K562 (cell line): Measurements from ENCODE around the gene ASPHD1. TPM values are rescaled to one million over a fixed set of nuclear protein-coding genes. Genes with fewer than 3 reads are reported as not detected.

ENCODE experiments used
- ATAC-seq: fragments of 200-7000 bp; cut with Tn5 transposase; 3 replicates; pipeline ENCODE4 v1.9.1; 2020; ENCODE audit warnings: moderate library complexity
- BruUV-seq: library from RNA; stranded (reverse); fragments of 400-500 nt; replicated peaks from 2 replicates; lab custom pipeline; 2021; lab: Mats Ljungman, UMichigan
- CTCF ChIA-PET: fragments of 300-600 bp; formaldehyde crosslinking; extraction: SDS; loops from one replicate; lab custom pipeline; 2021; ENCODE audit warnings: low intra/inter-chr PET ratio; lab: Yijun Ruan, JAX
- POLR2A ChIA-PET: fragments of 300-600, 350-650 bp; sonication (Branson Sonifier 250); formaldehyde crosslinking; extraction: SDS; loops from one replicate; lab custom pipeline; 2021; ENCODE audit warnings: antibody characterized with exemption, inconsistent platforms; lab: Yijun Ruan, JAX
- DNase-seq, 4 experiments: peaks; one replicate each; pipeline versions ENCODE4 v3.0.0 to v3.0.0-alpha.2; 2011 to 2018; ENCODE audit warnings: low spot score in 3 of 4, mixed read lengths in 3 of 4; ENCODE audit errors: extremely low read depth in 1 of 4
- FAIRE-seq: peaks from 2 replicates; lab custom pipeline; 2011; peaks lifted over from hg19 to GRCh38; lab: Jason Lieb, UNC
- H2AFZ ChIP-seq: 2 replicates; pipeline ENCODE4 v1.6.0; 2011; ENCODE audit warnings: low read depth, low read length, control low read depth, inconsistent platforms
- H3K27ac ChIP-seq: fragments of 200-600 bp; 3 replicates; pipeline ENCODE4 v1.8.0; 2011; ENCODE audit warnings: low read depth, mild to moderate bottlenecking, control low read depth, inconsistent platforms, low read length, moderate library complexity, mixed read lengths; ENCODE audit errors: extremely low read depth
- H3K27me3 ChIP-seq, 2 experiments: fragments of 300-600 bp in 1 of 2; 2 replicates in 1 of 2; 3 replicates in 1 of 2; pipeline versions ENCODE4 v1.6.0 to v1.8.0; 2011; ENCODE audit warnings: inconsistent platforms in 2 of 2, low read length in 2 of 2, mild to moderate bottlenecking in 1 of 2, mixed read lengths in 1 of 2, moderate library complexity in 1 of 2; ENCODE audit not compliant: control insufficient read depth in 2 of 2, insufficient read depth in 2 of 2
- H3K36me3 ChIP-seq: fragments of 300-600 bp; 3 replicates; pipeline ENCODE4 v1.8.0; 2011; ENCODE audit warnings: mild to moderate bottlenecking, low read length, inconsistent platforms; ENCODE audit not compliant: control insufficient read depth, insufficient read depth
- H3K4me1 ChIP-seq, 2 experiments: fragments of 200-600 bp in 1 of 2; replicated peaks in 1 of 2; 2 replicates in 1 of 2; 3 replicates in 1 of 2; pipeline versions ENCODE4 v1.5.1 to v1.8.0; 2011; ENCODE audit warnings: inconsistent platforms in 2 of 2, low read length in 2 of 2, mild to moderate bottlenecking in 1 of 2, mixed read lengths in 1 of 2, moderate library complexity in 1 of 2; ENCODE audit not compliant: control insufficient read depth in 2 of 2, insufficient read depth in 2 of 2
- H3K4me2 ChIP-seq: 2 replicates; pipeline ENCODE4 v1.6.1; 2011; ENCODE audit warnings: low read length, control low read depth, inconsistent platforms, mixed read lengths; ENCODE audit not compliant: insufficient read depth
- H3K4me3 ChIP-seq: fragments of 200-600 bp; sonication (generic), shearing (Covaris generic); 2 replicates; pipeline ENCODE4 v1.5.1; 2016; ENCODE audit warnings: control low read depth, inconsistent platforms
- H3K79me2 ChIP-seq: fragments of 200-600 bp; 3 replicates; pipeline ENCODE4 v1.8.0; 2011; ENCODE audit warnings: low read length, inconsistent platforms; ENCODE audit not compliant: control insufficient read depth, insufficient read depth
- H3K9ac ChIP-seq, 2 experiments: 2 replicates each; pipeline versions ENCODE4 v1.6.0 to v1.6.1; 2011; ENCODE audit warnings: low read depth in 2 of 2, low read length in 2 of 2, control low read depth in 1 of 2, inconsistent platforms in 1 of 2, mild to moderate bottlenecking in 1 of 2, mixed read lengths in 1 of 2; ENCODE audit not compliant: insufficient read depth in 1 of 2
- H3K9me1 ChIP-seq: one replicate; pipeline ENCODE4 v1.6.0; 2011; ENCODE audit warnings: inconsistent platforms, mild to moderate bottlenecking, low read length, moderate library complexity; ENCODE audit not compliant: control insufficient read depth, insufficient read depth
- H3K9me3 ChIP-seq: replicated peaks from 2 replicates; pipeline ENCODE4 v1.5.1; 2011; ENCODE audit warnings: low read depth, low read length, inconsistent platforms; ENCODE audit not compliant: control insufficient read depth, insufficient read depth
- H4K20me1 ChIP-seq: replicated peaks from 2 replicates; pipeline ENCODE4 v1.6.1; 2011; ENCODE audit warnings: low read length, inconsistent platforms, mixed read lengths; ENCODE audit not compliant: control insufficient read depth, insufficient read depth
- ARID1B ChIP-seq: fragments of 450-650 bp; IDR thresholded peaks from 2 replicates; pipeline ENCODE4 v1.6.1; 2016; ENCODE audit warnings: antibody characterized with exemption, mild to moderate bottlenecking, inconsistent platforms
- HDGF ChIP-seq: fragments of 450-650 bp; IDR thresholded peaks from 2 replicates; pipeline ENCODE4 v1.6.1; 2016
- HMG20B ChIP-seq: fragments of 250-450 bp; sonication (Bioruptor Pico); IDR thresholded peaks from 2 replicates; pipeline ENCODE4 v1.5.0; 2021; ENCODE audit warnings: mild to moderate bottlenecking
- ILK ChIP-seq: fragments of 450-650 bp; IDR thresholded peaks from 2 replicates; pipeline ENCODE4 v1.6.1; 2016; ENCODE audit warnings: missing genetic modification characterization, low read depth, mild to moderate bottlenecking, missing compliant biosample characterization, moderate library complexity, borderline replicate concordance
- PHF8 ChIP-seq: fragments of 200-600 bp; sonication (generic); IDR thresholded peaks from 2 replicates; pipeline ENCODE4 v1.6.1; 2012; ENCODE audit warnings: mixed run types, mild to moderate bottlenecking, inconsistent platforms, low read length, moderate library complexity, borderline replicate concordance
- PRPF4 ChIP-seq: fragments of 200-400 bp; formaldehyde crosslinking; IDR thresholded peaks from one replicate; pipeline ENCODE4 v1.6.1; 2017; ENCODE audit warnings: low read length, low read depth, mild to moderate bottlenecking; ENCODE audit not compliant: insufficient read depth, poor library complexity, severe bottlenecking
- PTRF ChIP-seq: fragments of 450-650 bp; IDR thresholded peaks from 2 replicates; pipeline ENCODE4 v1.6.1; 2016; ENCODE audit warnings: mild to moderate bottlenecking, missing genetic modification characterization, missing compliant biosample characterization
- RBM15 ChIP-seq: fragments of 200-400 bp; formaldehyde crosslinking; IDR thresholded peaks from 2 replicates; pipeline ENCODE4 v1.6.1; 2018; ENCODE audit warnings: mild to moderate bottlenecking, low read length, moderate library complexity; ENCODE audit not compliant: insufficient read depth
- RCOR1 ChIP-seq, 2 experiments: IDR thresholded peaks; 2 replicates each; pipeline ENCODE4 v1.6.1; 2012; ENCODE audit warnings: low read depth in 2 of 2, low read length in 2 of 2, borderline replicate concordance in 1 of 2, improper control_type of control experiment in 1 of 2
- TBL1XR1 ChIP-seq, 2 experiments: IDR thresholded peaks; 2 replicates each; pipeline ENCODE4 v1.6.1; 2012; ENCODE audit warnings: improper control_type of control experiment in 2 of 2, low read length in 2 of 2, mild to moderate bottlenecking in 1 of 2
- TRIM24 ChIP-seq, 2 experiments: fragments of 450-650 bp; IDR thresholded peaks; 2 replicates each; pipeline ENCODE4 v1.6.1; 2016
- ZNF263 ChIP-seq: sonication (generic); formaldehyde crosslinking; IDR thresholded peaks from 2 replicates; pipeline ENCODE4 v1.8.0; 2022; ENCODE audit warnings: mild to moderate bottlenecking, missing genetic modification reagents, borderline replicate concordance
- ZNF324 ChIP-seq: fragments of 250-450 bp; sonication (Bioruptor Pico); IDR thresholded peaks from 2 replicates; pipeline ENCODE4 v1.4.0; 2020; ENCODE audit warnings: mild to moderate bottlenecking
- WGBS: fragments of 100-300 bp; shearing (Covaris generic); methylation state at CpG from one replicate; pipeline ENCODE4 v1.1.6; 2016; ENCODE audit warnings: low coverage, mixed read lengths; ENCODE audit not compliant: insufficient coverage; ENCODE audit errors: missing lambda C conversion rate; 5-methylcytosine and 5-hydroxymethylcytosine counted together
- in situ Hi-C: fragments of 300-500 bp; cut with MboI; formaldehyde crosslinking; loops from 4 replicates; pipeline ENCODE4 v1.15.0; 2018; ENCODE audit warnings: inconsistent platforms, mixed read lengths
- intact Hi-C: fragments of 100-400 bp; cut with micrococcal nuclease; formaldehyde crosslinking; loops from 2 replicates; pipeline ENCODE4 v1.14.2; 2022
- polyA plus RNA-seq, 8 experiments: library from polyadenylated mRNA; depleted of rRNA in 4 of 8; stranded (reverse) in 5 of 8; unstranded in 3 of 8; fragments of >200 nt; fragmentation: Nextera tagmentation in 2 of 8; fragmentation: Illumina TruSeq in 1 of 8; extraction: Ambion mirVana in 2 of 8; extraction: Trizol in 1 of 8; gene quantifications; 2 replicates each; pipeline versions ENCODE4 v1.2.1 to v1.2.3, GENCODE V29; 2011 to 2014; ENCODE audit warnings: inconsistent platforms in 1 of 8, missing spikeins in 1 of 8
- total RNA-seq, 7 experiments: library from RNA; depleted of rRNA in 6 of 7; stranded (reverse); fragments of >200 nt in 6 of 7; fragmentation: Illumina TruSeq in 2 of 7; extraction: Trizol in 2 of 7; gene quantifications; 2 replicates each; pipeline versions ENCODE4 v1.2.1 to v1.2.3, GENCODE V29; 2011 to 2021; ENCODE audit warnings: low replicate concordance in 1 of 7
- TF ChIP-seq, protein P1 (sequence below), 2 experiments: fragments of 450-650 bp; conservative IDR thresholded peaks; 2 replicates each; pipeline ENCODE4 v1.6.1; 2017; ENCODE audit warnings: mild to moderate bottlenecking in 2 of 2, moderate library complexity in 2 of 2
- TF ChIP-seq, protein P2 (sequence below): IDR thresholded peaks from 2 replicates; pipeline ENCODE4 v1.6.1; 2011; ENCODE audit not compliant: insufficient read length; ENCODE audit errors: extremely low read depth

The ASPHD1 gene
- total and polyA plus RNA-seq, 9 of the 15 experiments (the other 6 are each of a cell fraction or from before 2014, with no cell fraction given): 0.03 to 0.70 (median 0.24) TPM; not detected in 5

DNA sequence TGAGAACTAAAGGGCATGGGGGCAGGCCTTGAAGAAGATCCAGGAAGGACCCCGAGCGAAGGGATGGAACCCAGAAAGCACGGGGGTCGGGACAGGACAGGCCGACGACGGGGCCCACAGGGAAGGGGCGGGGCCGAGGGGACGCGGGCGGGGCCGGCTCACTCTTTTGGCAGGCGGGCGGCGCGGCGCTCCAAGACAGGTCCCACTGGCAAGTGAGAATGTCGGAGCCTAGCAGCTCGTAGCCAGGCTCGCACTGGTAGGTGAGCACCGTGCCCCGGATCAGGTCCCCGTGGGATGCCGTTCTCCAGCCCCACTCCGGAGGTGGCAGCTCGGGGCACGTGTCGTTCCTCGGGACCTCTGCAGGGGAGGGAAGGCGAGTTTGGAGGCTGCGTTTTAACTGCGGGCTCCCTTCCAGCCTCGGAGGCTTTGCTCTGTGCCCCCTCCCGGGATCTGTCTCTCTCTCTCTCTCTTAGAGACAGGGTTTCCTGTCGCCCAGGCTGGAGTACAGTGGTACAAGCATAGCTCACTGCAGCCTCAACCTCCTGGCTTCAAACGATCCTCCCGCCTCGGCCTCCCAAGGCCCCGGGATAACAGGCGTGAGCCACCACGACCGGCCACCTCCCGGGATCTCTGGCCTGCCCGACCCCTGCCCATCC lies 23.6 kb upstream of the ASPHD1 start:
- H3K36me3 ChIP-seq: no peaks in the 10 kb centered on the region
- BruUV-seq: no TSS peak
- peaks cover 6 to 7% of the 10 kb centered on the region in 2 experiments; a peak in 4 of 5 replicates for H3K27me3 ChIP-seq
- no peak for FAIRE-seq
- peak; percentile 64 for ATAC-seq
- peak; percentile 42 to 72 (median 60) for DNase-seq
- no peaks in the 10 kb centered on the region for H3K9me1 ChIP-seq
- 1% methylated on average over 33 of the region's 45 CpGs for WGBS
- ChIA-PET POLR2A (interaction anchor here (0.9 to 1.8 kb wide), 4 partner anchors 12 to 128 kb away, joined by 3 to 6 read pairs (median 4); partner anchors contain the start of genes CDIPT and KCTD13), CTCF (no interaction called here)
- in situ Hi-C loops (no loop called here), intact Hi-C loops (no loop called here)
- peak overlapping the region; percentile 94 for H2AFZ ChIP-seq
- peak overlapping the region in 1 of 2 experiments; percentile 77; a peak in 2 of 4 replicates for H3K9ac ChIP-seq
- H3K9me3 ChIP-seq: no peaks in the 10 kb centered on the region
- peak overlapping the region; percentile 41 for H3K4me3 ChIP-seq
- H3K4me1 ChIP-seq: peaks cover 8 to 37% of the 10 kb centered on the region in 2 experiments; a peak in 4 of 5 replicates
- peak overlapping the region; percentile 77 for H3K4me2 ChIP-seq
- H4K20me1 ChIP-seq: no peaks in the 10 kb centered on the region
- no peak overlapping the region for H3K27ac ChIP-seq
- no peaks in the 10 kb centered on the region for H3K79me2 ChIP-seq
- TF ChIP-seq RBM15: no peak
- TF ChIP-seq ILK (tag): no peak
- TF ChIP-seq ZNF263 (CRISPR knock-in tag): no peak
- no peak for TF ChIP-seq TRIM24 (IDR thresholded peaks at IDR 0.05)
- no peak for TF ChIP-seq PRPF4
- TF ChIP-seq, protein P1, sequence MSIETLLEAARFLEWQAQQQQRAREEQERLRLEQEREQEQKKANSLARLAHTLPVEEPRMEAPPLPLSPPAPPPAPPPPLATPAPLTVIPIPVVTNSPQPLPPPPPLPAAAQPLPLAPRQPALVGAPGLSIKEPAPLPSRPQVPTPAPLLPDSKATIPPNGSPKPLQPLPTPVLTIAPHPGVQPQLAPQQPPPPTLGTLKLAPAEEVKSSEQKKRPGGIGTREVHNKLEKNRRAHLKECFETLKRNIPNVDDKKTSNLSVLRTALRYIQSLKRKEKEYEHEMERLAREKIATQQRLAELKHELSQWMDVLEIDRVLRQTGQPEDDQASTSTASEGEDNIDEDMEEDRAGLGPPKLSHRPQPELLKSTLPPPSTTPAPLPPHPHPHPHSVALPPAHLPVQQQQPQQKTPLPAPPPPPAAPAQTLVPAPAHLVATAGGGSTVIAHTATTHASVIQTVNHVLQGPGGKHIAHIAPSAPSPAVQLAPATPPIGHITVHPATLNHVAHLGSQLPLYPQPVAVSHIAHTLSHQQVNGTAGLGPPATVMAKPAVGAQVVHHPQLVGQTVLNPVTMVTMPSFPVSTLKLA (conservative IDR thresholded peaks at IDR 0.05): 0 out of 4 replicates have a peak, but pooled peaks of 1 of the 2 experiments have one; percentile 55
- TF ChIP-seq HMG20B: no peak
- TF ChIP-seq PHF8: peak; percentile 42; the same call in 1 of the 2 replicates
- TF ChIP-seq PTRF (tag): no peak
- no peak for TF ChIP-seq ZNF324 (CRISPR knock-in tag)
- TF ChIP-seq RCOR1 (IDR thresholded peaks at IDR 0.05; ENCODE audit: borderline replicate concordance in 1 of 2, low read depth in 2 of 2, low read length in 2 of 2): no peak
- TF ChIP-seq, protein P2, sequence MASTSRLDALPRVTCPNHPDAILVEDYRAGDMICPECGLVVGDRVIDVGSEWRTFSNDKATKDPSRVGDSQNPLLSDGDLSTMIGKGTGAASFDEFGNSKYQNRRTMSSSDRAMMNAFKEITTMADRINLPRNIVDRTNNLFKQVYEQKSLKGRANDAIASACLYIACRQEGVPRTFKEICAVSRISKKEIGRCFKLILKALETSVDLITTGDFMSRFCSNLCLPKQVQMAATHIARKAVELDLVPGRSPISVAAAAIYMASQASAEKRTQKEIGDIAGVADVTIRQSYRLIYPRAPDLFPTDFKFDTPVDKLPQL: no peak
- no peak for TF ChIP-seq TBL1XR1 (IDR thresholded peaks at IDR 0.05; ENCODE audit: low read length in 2 of 2)
- TF ChIP-seq ARID1B: no peak
- TF ChIP-seq HDGF: no peak
